NCI-H2029 treated with DMSO at 0.1 percent for 48 hours (cell line): Measurements from ENCODE around the gene TEX38.
"Not testable (repeated sequence)": the region's sequence is repeated elsewhere in the genome, so short reads cannot be mapped to it uniquely, and the experiment has no call there.

Source experiments
- DNase-seq: peaks from one replicate; lab custom pipeline; 2025; lab: John Stamatoyannopoulos, UW

Gene TEX38

GRCh38 chr1:46671554-46671953, at the start of gene TEX38:
TSS of gene TEX38 (plus strand) at chr1:46671854. CDS start at chr1:46671935, 81 bp downstream.
- no peak for DNase-seq

DNA sequence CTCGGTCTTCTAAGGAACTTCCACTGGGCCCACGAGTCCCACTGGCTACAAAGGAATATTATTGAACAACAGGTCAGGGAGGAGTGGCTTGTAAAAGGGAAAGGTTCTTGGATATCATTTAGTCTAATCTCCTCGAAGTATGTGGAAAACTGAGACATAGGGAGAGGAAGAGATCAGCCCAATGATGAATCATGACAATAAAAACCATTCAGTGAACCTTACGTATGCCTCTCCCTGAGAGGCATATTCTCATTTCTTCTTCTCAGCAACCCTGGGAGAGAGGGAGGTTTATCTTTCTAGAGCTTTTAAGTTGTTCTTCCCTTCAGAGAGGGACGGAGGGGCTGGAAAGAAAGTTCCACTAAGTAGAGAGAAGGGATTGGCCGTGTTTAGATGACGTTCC, 49.7 kb upstream of the TEX38 start:
- DNase-seq, result no peak

DNA sequence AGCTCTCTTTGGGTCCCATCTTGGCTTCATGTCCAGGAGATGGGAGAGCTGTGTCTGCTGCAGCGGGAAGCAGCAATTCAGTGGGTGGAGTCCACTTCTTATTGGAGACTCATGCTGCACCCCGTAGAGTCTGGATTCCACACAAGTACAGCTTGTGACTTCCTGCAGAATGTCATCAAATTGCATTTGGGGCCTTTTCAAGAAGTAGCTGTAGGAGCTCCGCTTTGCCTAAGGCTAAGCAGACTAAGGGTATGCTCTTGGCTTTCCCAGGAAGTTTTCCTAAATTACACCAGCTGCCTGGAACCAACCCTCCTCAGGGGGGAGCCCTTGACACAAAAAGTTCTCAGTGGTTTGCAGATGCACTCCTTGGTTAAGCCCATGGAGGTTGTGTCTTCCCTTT, 49.3 kb upstream of the TEX38 start:
- DNase-seq, result peak; percentile 58

DNA sequence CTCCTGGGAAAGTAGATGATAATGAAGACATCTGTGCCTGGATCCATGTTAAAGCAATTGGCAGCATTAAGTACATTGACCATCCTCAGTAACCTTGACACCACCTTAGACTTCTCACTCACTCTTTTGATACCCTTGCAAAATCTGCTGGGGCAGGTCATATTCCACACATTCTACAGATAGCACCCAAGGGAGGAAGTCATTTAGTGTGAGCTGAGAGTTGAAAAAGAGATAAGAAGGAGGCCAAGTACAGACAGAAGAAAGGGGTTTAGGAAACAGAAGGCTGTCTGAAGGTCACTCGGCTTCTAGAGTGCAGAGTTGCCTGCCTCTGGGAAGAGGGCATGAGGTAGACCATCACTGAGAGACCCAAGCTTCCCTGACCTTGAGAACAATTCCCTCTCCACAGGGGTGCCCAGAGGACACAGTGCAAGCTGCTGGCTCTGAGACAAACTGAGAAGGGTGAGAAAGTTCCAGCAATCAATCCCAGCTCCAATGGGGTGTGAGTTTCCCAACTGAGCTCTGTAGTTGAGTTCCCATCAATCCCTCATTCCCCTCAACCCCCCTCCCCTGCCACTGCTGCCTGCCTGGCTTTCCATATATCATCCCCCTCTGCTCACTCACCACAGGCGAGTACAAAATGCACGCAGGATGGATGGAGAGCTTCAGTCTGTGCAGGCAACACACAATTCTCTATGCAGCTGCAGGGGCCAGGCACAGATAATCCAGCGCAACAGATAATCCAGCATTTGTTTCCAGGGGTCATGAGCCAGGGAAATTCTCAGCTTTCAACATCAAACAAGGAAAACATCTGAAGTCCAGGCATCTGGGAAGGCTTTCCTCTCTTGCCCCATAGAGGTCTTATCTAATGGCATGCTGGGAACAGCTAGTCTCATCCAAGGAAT, 47.7 kb upstream of the TEX38 start:
- DNase-seq, result no peak

GRCh38 chr1:46630719-46631118, 40.9 kb upstream of the TEX38 start:
- no peak for DNase-seq

GRCh38 chr1:46635205-46635604, 36.4 kb upstream of the TEX38 start:
- no peak for DNase-seq

DNA sequence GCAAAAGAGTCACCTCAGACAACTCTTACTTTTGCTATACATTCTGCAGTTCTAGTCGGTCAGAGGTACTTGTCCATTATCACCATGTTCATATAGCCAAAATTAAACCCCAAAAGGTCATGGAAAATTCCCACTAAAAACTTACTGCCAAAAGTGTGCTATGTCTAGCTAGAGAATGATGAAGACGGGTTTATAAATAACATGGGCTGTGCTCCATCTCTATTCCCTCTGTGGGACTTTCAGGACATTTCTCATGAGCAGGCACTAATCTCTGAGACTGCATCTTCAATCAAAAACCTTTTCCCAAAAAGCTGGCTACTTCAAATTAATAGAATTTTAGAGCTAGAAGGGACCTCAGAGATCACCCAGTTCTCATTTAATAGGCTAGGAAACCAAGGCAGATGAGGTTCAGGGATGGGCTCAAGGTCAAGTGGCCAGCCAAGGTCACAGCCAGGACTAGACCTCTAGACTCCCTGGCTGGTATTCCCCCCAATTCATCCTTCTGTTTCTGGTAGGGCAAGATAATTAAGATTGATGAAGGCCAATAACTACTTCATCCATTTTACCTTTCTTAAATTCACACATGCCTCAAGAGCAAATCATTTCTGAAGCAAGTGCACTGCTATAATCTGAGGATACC, 34.1 kb upstream of the TEX38 start:
- no peak for DNase-seq

DNA sequence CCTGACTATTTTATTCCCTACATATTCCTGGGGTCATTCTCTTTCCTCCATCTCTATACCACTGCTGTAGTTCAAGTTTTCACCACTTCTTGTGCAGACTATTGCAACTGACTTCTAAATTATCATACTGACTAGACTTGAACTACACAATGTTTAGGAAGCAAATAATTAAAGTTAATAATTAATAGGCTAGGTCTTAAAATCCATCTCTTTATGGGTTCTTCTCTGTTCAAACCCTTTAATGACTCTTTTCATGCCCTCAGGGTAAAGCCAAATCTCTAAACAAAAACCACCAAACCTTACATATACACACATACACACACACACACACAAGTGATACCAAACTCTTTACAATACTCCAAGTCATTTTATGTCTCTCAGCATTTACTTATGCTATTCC, 32.7 kb upstream of the TEX38 start:
- DNase-seq, result no peak

GRCh38 chr1:46639547-46639946, 32.1 kb upstream of the TEX38 start:
- no peak for DNase-seq

DNA sequence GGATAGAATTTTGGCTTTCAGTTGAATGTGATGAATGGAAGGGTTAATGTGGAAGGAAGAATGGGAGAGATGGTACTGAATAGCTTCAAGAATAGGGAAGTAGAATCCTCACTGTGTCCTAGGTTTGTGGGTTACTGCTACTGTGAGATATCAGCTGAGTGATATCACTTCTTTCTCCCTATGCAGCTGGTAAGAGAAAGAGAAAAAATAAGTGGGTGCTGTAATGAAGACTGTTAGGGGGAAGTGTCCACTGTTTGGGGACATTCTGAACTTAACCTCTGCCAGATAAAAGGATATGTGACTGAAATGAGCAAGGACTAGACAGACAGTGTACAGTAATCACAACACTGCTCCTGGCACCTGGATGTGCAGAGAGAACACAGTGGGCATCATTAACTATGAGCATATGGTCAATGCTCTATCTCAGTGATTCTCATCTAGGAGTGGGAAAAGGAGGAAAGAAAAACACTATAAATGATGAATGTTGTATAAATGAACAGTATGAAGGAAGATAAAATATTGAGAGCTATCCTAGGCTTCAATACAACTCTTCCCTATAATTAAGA, 29.5 kb upstream of the TEX38 start:
- no peak for DNase-seq

DNA sequence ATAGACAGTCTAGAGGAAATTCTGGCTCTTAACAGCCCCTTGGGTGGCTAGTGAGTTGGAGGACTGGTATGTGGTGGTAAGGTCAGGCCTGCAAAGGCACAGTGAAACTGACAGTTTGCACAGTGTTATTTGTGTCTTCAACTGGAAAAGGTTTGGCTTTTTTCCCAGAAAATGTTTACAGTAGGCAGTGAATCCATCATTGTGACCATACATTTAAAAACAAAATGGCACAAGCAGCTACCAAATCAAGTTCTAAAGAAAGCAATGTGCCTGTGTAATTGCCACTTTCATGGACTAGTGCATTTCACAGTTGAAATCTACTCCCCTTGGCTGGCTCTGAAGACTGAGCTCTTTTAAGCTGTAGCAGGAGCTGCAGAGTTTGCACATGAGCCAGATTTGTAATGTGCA, 28.3 kb upstream of the TEX38 start:
- DNase-seq, result peak; percentile 96

DNA sequence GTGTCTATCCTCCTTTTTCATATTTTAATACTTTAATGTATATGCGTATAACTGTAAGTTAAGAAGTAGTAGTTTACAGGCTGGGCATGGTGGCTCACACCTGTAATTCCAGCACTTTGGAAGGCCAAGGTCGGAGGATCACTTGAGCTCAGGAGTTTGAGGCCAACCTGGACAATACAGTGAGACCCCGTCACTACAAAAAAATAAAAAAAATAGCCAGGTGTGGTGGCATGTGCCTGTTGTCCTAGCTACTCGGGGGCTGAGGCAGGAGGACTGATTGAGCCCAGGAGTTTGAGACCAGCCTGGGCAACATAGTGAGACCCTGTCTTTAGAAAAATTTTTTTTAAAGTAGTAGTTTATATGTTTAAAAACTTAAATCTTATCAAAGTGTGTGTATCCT, 25.8 kb upstream of the TEX38 start:
- DNase-seq, result no peak

- DNase-seq, result no peak
Measured at GRCh38 chr1:46646331-46646730, 25.3 kb upstream of the TEX38 start.

DNA sequence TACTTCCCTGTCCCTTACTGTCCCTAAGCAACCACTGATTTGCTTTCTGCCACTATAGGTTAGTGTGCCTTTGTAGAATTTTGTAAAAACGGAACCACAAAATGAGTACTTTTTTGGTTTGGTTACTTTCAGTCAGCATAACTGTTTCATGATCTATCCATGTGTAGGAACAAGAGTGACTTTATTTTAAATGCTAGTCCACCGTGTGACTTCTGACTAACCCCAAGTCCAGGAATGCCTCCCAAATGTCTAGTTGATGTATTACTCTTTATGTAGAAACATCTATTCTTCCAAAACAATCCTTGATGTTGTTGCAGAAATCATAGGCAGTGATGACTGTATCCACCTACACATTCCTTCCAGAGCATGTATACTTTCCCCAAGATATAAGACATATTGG, 24.8 kb upstream of the TEX38 start:
- DNase-seq, result no peak

DNA sequence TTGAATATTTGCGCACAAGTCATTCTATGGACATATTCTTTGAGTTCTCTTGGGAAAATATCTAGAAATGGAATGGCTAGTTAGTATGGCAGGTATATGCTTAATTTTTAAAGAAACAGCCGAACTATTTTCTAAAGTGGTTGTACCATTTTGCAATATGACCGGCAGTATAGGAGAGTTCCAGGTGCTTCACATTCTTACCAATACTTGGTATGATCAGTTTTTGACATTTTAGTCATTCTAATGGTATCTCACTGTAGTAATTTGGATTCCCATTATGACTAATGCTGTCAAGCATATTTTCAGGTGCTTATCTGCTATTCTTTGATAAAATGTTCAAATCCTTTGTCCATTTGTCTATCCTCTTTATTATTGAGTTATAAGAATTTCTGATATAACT, 24.0 kb upstream of the TEX38 start:
- DNase-seq, result no peak

- no peak for DNase-seq
Measured at GRCh38 chr1:46649764-46650163, 21.9 kb upstream of the TEX38 start.

DNA sequence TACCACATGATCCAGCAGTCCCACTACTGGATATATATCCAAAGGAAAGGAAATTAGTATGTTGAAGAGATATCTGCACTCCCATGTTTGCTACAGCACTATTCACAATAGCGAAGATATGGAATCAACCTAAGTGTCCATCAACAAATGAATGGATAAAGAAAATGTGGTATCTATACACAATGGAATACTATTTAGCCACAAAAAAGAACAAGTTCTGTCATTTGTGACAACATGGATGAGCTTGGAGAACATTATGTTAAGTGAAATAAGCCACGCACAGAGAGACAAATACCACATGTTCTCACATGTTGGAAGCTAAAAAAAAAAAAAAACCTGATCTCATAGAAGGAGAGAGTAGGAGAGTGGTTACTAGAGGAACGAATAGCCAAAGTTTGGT, 21.2 kb upstream of the TEX38 start:
- DNase-seq, result no peak

DNA sequence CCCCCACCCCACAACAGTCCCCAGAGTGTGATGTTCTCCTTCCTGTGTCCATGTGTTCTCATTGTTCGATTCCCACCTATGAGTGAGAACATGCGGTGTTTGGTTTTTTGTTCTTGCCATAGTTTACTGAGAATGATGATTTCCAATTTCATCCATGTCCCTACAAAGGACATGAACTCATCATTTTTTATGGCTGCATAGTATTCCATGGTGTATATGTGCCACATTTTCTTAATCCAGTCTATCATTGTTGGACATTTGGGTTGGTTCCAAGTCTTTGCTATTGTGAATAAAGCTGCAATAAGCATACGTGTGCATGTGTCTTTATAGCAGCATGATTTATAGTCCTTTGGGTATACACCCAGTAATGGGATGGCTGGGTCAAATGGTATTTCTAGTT, 20.5 kb upstream of the TEX38 start:
- not testable (repeated sequence) for DNase-seq

GRCh38 chr1:46652321-46653100, 19.1 kb upstream of the TEX38 start:
- DNase-seq, result no peak

GRCh38 chr1:46653405-46653958, 18.2 kb upstream of the TEX38 start:
- DNase-seq, result no peak

DNA sequence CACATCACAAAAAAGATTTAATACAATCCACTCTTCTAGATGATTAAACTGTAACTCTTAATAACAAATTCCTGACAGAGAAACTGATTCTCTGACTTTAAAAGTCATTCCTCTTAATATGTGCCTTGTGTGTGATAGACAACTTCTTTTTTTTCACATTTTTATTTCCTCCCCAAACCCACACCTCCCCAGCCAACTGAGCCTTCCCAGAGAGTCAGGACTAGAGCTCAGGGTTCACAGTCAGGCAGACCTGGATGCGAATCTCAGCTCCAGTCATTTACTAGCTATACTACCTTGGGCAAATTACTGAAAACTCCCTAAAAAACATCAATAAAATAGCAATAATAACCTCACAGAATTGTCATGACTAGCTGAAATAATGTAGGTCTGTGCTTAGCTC, 17.6 kb upstream of the TEX38 start:
- no peak for DNase-seq

GRCh38 chr1:46654698-46655097, 17.0 kb upstream of the TEX38 start:
- not testable (repeated sequence) for DNase-seq
